Superior temporal gyrus (tissue), 1 donor: ENCODE measurements around the gene CEP112.
A peak's percentile ranks its signal among the peaks of the same experiment; 100 is the strongest.
"Not testable (repeated sequence)": the region's sequence is repeated elsewhere in the genome, so short reads cannot be mapped to it uniquely, and the experiment has no call there.

Experiments used
- DNase-seq: peaks from one replicate; pipeline ENCODE4 v3.0.0-alpha.2; 2016; ENCODE audit errors: extremely low spot score

Gene CEP112

DNA sequence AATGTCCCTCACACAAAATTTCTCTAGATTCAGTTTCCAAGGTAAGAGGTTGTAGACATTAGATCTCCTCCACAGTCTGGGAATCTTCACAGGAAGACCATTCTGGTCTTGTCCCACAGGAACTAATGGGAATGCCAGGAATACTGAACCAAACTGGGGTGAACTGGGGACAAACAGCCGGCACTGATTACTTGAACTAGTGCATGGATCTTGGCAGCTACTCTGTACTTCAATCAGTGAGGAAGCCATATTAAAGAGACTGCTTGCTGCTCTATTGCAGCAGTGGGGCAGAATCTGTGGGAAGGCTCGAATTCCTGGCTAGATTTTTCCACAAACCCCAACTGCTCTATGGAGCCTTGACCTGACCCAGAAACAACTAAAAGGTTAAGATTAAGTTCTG, 361.6 kb downstream of the CEP112 start:
- DNase-seq: no peak

- not testable (repeated sequence) for DNase-seq
Observed at GRCh38 chr17:65826577-65826976, 365.4 kb downstream of the CEP112 start.

- no peak for DNase-seq
Observed at GRCh38 chr17:65824901-65825300, 367.0 kb downstream of the CEP112 start.

GRCh38 chr17:65823713-65824112, 368.2 kb downstream of the CEP112 start:
- DNase-seq: no peak

- DNase-seq: no peak
Observed at GRCh38 chr17:65820811-65821210, 371.1 kb downstream of the CEP112 start.

- DNase-seq: no peak
Observed at GRCh38 chr17:65820306-65820705, 371.6 kb downstream of the CEP112 start.

DNA sequence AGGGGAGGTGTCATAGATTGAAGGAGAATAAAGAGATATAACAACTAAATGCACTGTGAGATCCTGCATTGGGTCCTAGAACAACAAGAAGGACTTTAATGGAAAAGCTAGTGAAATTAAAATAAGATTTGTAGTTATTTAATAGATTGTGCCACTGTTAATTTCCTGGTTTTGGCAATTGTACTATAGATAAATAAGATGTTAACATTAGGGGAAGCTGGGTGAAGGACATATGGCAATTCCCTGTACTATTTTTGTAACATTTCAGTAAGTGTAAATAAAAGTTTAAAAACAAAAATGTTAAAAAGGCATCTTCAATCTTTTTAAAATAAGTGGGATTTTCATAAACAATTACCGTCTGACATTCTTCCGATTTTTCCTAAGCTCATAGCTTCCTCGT, 372.1 kb downstream of the CEP112 start:
- DNase-seq: no peak

- DNase-seq: no peak
Observed at GRCh38 chr17:65817951-65818350, 374.0 kb downstream of the CEP112 start.

DNA sequence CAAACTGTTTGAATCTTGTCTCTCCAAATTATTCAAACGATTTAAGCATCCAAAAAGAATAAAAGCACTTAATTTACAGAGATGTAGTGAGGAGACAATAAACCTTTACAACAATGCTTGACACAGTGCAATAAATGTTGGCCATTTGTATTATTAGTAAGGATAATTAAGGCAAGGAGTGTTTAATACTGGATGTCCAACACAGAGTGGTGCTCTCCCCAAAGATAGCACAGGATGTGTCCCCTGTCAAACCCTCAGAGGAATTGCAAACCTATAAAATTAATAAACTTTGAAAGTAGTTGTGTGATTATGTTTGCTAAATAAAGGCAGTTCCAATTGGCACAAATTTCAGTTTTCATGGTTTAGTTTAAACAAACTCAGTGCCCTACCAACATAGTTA, 377.5 kb downstream of the CEP112 start:
- DNase-seq: no peak

DNA sequence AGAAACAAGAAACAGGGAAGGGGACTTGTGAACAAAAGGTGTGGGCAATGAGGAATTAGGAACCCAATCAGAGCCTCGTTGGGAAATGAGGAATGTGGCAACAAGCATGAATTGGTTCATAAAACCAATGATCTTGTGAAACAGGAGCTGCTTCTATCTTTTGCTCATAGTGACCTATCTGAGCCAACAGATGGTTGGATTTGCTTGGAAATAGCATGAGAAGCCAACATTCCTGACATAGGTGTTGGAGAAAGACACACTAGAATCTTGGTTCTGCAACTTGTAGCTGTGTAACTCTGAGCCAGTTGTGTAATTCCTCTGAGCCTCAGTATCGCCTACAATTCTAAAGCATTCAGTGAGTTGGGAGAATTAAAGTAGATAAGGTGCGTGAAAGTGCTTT, 378.6 kb downstream of the CEP112 start:
- DNase-seq: no peak

DNA sequence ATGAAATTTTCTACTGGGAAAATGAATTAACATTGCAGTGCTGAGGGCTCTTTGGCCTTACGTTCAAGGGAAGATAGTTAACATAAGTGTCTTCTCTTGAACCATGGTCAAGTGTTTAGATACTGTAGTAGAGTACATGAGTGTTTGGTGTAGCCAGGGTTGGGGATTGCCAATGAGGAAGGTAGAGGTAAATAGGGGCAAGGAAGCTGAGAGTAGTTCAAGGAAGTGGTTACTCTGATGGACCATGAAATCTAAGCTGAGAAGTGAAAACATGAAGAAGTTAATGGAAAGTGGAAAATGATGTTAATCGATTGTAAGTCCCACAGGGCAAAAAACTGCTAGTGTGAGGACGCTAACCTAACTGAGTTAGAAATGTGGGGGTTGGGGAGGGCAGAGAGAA, 380.9 kb downstream of the CEP112 start:
- no peak for DNase-seq

DNA sequence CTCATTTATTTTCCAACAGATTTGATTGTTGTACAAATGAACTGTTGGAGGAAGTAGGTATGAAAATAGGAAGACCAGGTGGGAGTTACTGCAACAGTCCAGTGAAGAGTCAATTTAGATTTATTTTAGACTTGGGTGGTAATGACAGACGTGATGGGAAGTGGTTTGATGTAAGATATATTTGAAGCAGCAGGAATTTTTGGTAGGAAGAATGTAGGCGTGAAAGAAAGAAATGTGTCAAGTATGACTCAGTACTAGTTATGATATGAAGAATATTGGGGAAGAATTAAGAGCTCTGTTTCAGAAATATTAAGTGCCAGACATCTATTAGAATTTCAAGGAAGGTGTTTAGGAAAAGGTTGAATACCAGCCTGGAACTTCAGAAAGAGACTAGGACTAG, 382.6 kb downstream of the CEP112 start:
- DNase-seq: no peak

- DNase-seq: not testable (repeated sequence)
Observed at GRCh38 chr17:65808566-65808965, 383.4 kb downstream of the CEP112 start.

GRCh38 chr17:65807361-65807760, 384.6 kb downstream of the CEP112 start:
- no peak for DNase-seq

- no peak for DNase-seq
Observed at GRCh38 chr17:65801513-65801912, 390.4 kb downstream of the CEP112 start.

GRCh38 chr17:65800655-65801054, 391.3 kb downstream of the CEP112 start:
- DNase-seq: no peak

GRCh38 chr17:65799869-65800268, 392.1 kb downstream of the CEP112 start:
- DNase-seq: no peak

DNA sequence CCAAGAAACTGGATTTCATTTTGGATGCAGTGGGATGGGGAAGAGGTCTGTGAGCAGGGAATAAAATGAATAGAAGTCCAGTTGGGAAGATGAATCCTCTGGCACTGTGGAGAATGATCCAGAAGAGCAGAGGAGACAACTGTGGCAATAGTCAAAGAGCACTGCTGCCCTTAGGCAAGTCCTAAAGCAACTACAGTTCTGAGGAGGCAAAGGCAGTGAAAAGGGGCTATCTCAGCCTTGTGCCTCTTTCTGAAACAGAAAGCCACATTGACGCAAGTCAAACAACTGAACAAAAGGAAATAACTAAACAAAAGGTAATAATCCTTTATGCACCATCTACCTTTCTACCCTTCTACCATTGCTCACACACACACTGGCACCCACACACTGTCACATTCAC, 392.5 kb downstream of the CEP112 start:
- DNase-seq: no peak

- no peak for DNase-seq
Observed at GRCh38 chr17:65797809-65798208, 394.1 kb downstream of the CEP112 start.

GRCh38 chr17:65797101-65797500, 394.8 kb downstream of the CEP112 start:
- DNase-seq: no peak

DNA sequence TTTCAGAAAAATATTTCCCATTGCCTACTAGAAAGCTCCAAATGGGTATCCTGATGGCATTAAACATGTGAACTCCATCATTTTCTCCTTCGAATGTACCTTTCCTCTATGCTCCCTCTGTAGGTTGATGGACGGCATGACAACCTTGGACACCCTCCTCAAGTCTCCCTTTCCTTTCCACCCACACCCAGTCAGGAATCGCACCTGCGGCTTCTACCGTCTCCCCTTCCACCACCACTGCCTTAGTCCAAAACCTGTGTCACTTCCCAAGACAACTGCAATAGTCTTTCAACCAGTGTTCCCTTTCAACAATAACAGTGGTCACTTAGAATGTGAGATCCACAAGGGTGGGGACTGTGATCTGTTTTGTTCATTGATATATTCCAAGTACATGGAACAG, 397.4 kb downstream of the CEP112 start:
- DNase-seq: no peak

- DNase-seq: no peak
Observed at GRCh38 chr17:65790241-65790640, 401.7 kb downstream of the CEP112 start.

DNA sequence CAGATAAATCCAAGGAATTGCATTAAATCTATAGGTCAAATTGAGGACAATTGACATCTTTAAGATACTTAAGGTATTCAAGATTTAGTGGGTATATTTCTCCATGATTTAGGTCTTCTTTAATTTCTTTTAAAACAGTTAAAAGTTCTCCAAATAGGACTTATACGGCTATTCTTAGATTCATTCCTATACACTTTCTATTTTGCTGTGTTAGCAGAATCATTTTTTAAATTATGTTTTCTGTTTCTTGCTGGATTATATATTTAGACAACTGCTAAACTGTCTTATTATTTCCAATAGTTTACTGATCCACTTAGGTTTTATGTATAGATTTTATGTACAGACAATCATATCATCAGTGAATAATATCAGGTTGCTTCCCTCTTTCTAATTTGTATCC, 404.4 kb downstream of the CEP112 start:
- DNase-seq: no peak

- DNase-seq: no peak
Observed at GRCh38 chr17:65786479-65786878, 405.5 kb downstream of the CEP112 start.

GRCh38 chr17:65785109-65785508, 406.8 kb downstream of the CEP112 start:
- peak; percentile 67 for DNase-seq
